ENCODE data around the gene ZMYND8. TPM values are rescaled to one million over a fixed set of nuclear protein-coding genes. Genes with fewer than 3 reads are reported as not detected.
"Not testable (repeated sequence)": the region's sequence is repeated elsewhere in the genome, so short reads cannot be mapped to it uniquely, and the experiment has no call there.

The ZMYND8 gene
- total and polyA plus RNA-seq, 2 experiments from 2014 or later: 10.2 to 12.4 TPM

GRCh38 chr20:47310729-47311128 is 45.8 kb downstream of the ZMYND8 start:
- Histone ChIP-seq H3K79me2 (ENCODE audit: insufficient read depth) (peaks cover 96% of the 10 kb centered on the region), H4K20me1 (ENCODE audit: insufficient read depth) (no peaks in the 10 kb centered on the region), H3K9me3 (ENCODE audit: low read depth) (no peaks in the 10 kb centered on the region), H3K4me1 (ENCODE audit: insufficient read depth) (peaks cover 12% of the 10 kb centered on the region), H2AFZ (no peak overlapping the region), H3F3A (ENCODE audit: insufficient read depth) (peaks cover 18% of the 10 kb centered on the region), H3K36me3 (ENCODE audit: low read depth) (peaks cover 13% of the 10 kb centered on the region; the same call in 1 of the 2 replicates), H3K27me3 (replicated peaks; ENCODE audit: insufficient read depth) (no peaks in the 10 kb centered on the region), H3K9ac (no peak overlapping the region), H3K9me2 (ENCODE audit: insufficient read depth) (no peaks in the 10 kb centered on the region), H3K4me2 (ENCODE audit: unreplicated experiment) (no peak overlapping the region), H3K4me3 (no peak overlapping the region), H3K27ac (no peak overlapping the region)
- no peak for TF ChIP-seq EZH2phosphoT487 (IDR thresholded peaks at IDR 0.05; ENCODE audit: insufficient read depth, low read depth)
- TF ChIP-seq EZH2 (IDR thresholded peaks at IDR 0.05; ENCODE audit: insufficient read depth, poor library complexity, severe bottlenecking): no peak
- 92% methylated on average over 8 of the region's 8 CpGs for WGBS, 2 experiments (ENCODE audit: low coverage in 1 of 2, low lambda C conversion rate in 2 of 2, missing lambda C conversion rate in 2 of 2)
- DNase-seq: no peak
- in situ Hi-C loops (cut with MboI): no loop called here

- Histone ChIP-seq H3K4me1 (ENCODE audit: insufficient read depth) (peaks cover 4% of the 10 kb centered on the region), H3K9ac (no peak overlapping the region), H3K4me2 (ENCODE audit: unreplicated experiment) (no peak overlapping the region), H4K20me1 (ENCODE audit: insufficient read depth) (no peaks in the 10 kb centered on the region), H3K79me2 (ENCODE audit: insufficient read depth) (peaks cover 100% of the 10 kb centered on the region), H3K36me3 (ENCODE audit: low read depth) (peaks cover 16% of the 10 kb centered on the region; the same call in 1 of the 2 replicates), H3K27ac (no peak overlapping the region), H3K9me2 (ENCODE audit: insufficient read depth) (no peaks in the 10 kb centered on the region), H3F3A (ENCODE audit: insufficient read depth) (peaks cover 10% of the 10 kb centered on the region), H3K4me3 (no peak overlapping the region), H3K9me3 (ENCODE audit: low read depth) (no peaks in the 10 kb centered on the region), H2AFZ (no peak overlapping the region), H3K27me3 (replicated peaks; ENCODE audit: insufficient read depth) (no peaks in the 10 kb centered on the region)
- TF ChIP-seq EZH2phosphoT487 (IDR thresholded peaks at IDR 0.05; ENCODE audit: insufficient read depth, low read depth) (no peak), EZH2 (IDR thresholded peaks at IDR 0.05; ENCODE audit: insufficient read depth, poor library complexity, severe bottlenecking) (no peak)
- 77 to 83% methylated on average over 11 of the region's 11 CpGs for WGBS, 2 experiments (ENCODE audit: low coverage in 1 of 2, low lambda C conversion rate in 2 of 2, missing lambda C conversion rate in 2 of 2)
- DNase-seq: no peak
- in situ Hi-C loops (cut with MboI): no loop called here
Observed at GRCh38 chr20:47309806-47310426, 46.6 kb downstream of the ZMYND8 start.

- H3K27me3 ChIP-seq (replicated peaks; ENCODE audit: insufficient read depth): no peaks in the 10 kb centered on the region
- no peak overlapping the region for H3K4me3 ChIP-seq
- H3K27ac ChIP-seq: no peak overlapping the region
- no peak for DNase-seq
- TF ChIP-seq EZH2phosphoT487 (IDR thresholded peaks at IDR 0.05; ENCODE audit: insufficient read depth, low read depth) (no peak), EZH2 (IDR thresholded peaks at IDR 0.05; ENCODE audit: insufficient read depth, poor library complexity, severe bottlenecking) (no peak)
- in situ Hi-C loops (cut with MboI): no loop called here
- peaks cover 100% of the 10 kb centered on the region for H3K79me2 ChIP-seq (ENCODE audit: insufficient read depth)
- peaks cover 5% of the 10 kb centered on the region; the same call in 1 of the 2 replicates for H3F3A ChIP-seq (ENCODE audit: insufficient read depth)
- peaks cover 16% of the 10 kb centered on the region; the same call in 1 of the 2 replicates for H3K36me3 ChIP-seq (ENCODE audit: low read depth)
- H2AFZ ChIP-seq: no peak overlapping the region
- WGBS, 2 experiments (ENCODE audit: low coverage in 1 of 2, low lambda C conversion rate in 2 of 2, missing lambda C conversion rate in 2 of 2): 72 to 74% methylated on average over 8 to 10 of the region's 10 CpGs
- no peaks in the 10 kb centered on the region for H3K9me2 ChIP-seq (ENCODE audit: insufficient read depth)
- no peaks in the 10 kb centered on the region for H3K9me3 ChIP-seq (ENCODE audit: low read depth)
- no peak overlapping the region for H3K4me2 ChIP-seq (ENCODE audit: unreplicated experiment)
- no peaks in the 10 kb centered on the region for H4K20me1 ChIP-seq (ENCODE audit: insufficient read depth)
- H3K9ac ChIP-seq: no peak overlapping the region
- H3K4me1 ChIP-seq (ENCODE audit: insufficient read depth): no peaks in the 10 kb centered on the region
Observed at GRCh38 chr20:47309394-47309793, 47.1 kb downstream of the ZMYND8 start.

- H3K79me2 ChIP-seq (ENCODE audit: insufficient read depth): peaks cover 100% of the 10 kb centered on the region
- H3K9ac ChIP-seq; H3F3A ChIP-seq (ENCODE audit: insufficient read depth); H3K4me1 ChIP-seq (ENCODE audit: insufficient read depth); DNase-seq; H3K27ac ChIP-seq; H3K4me3 ChIP-seq; H3K4me2 ChIP-seq (ENCODE audit: unreplicated experiment); H3K27me3 ChIP-seq (replicated peaks; ENCODE audit: insufficient read depth); H4K20me1 ChIP-seq (ENCODE audit: insufficient read depth); H2AFZ ChIP-seq; H3K9me3 ChIP-seq (ENCODE audit: low read depth); in situ Hi-C loops (cut with MboI); H3K9me2 ChIP-seq (ENCODE audit: insufficient read depth): not testable (repeated sequence)
- H3K36me3 ChIP-seq (ENCODE audit: low read depth): peaks cover 21% of the 10 kb centered on the region; the same call in 1 of the 2 replicates
- WGBS, 2 experiments (ENCODE audit: low coverage in 1 of 2, low lambda C conversion rate in 2 of 2, missing lambda C conversion rate in 2 of 2): 97% methylated on average over 9 of the region's 9 CpGs
Observed at GRCh38 chr20:47307569-47307968, 48.9 kb downstream of the ZMYND8 start.

Data from GM23248 (cell line).